Measurements from ENCODE around the gene TMEM35A. TPM values are rescaled to one million over a fixed set of nuclear protein-coding genes. Genes with fewer than 3 reads are reported as not detected.

Gene TMEM35A
- total RNA-seq, 1 experiment from 2014 or later: not detected

- peaks cover 40% of the 10 kb centered on the region for H3K27me3 Mint-ChIP-seq (ENCODE audit: insufficient read depth, unreplicated experiment)
- H3K4me3 Mint-ChIP-seq (ENCODE audit: unreplicated experiment): no peak overlapping the region
- H3K9me3 Mint-ChIP-seq (ENCODE audit: unreplicated experiment): no peaks in the 10 kb centered on the region
- no peak overlapping the region for H3K27ac Mint-ChIP-seq (ENCODE audit: low read depth, unreplicated experiment)
- H3K4me1 Mint-ChIP-seq (ENCODE audit: insufficient read depth, unreplicated experiment): peaks cover under 1% of the 10 kb centered on the region
- ChIA-PET POLR2A (no interaction called here), CTCF (interaction anchor here (0.6 to 0.7 kb wide), 2 partner anchors 8 to 84 kb away, joined by 3 to 5 read pairs; no protein-coding TSS in a partner anchor)
- no peak for TF ChIP-seq CTCF (IDR thresholded peaks at IDR 0.05; ENCODE audit: unreplicated experiment)
- no peaks in the 10 kb centered on the region for H3K36me3 Mint-ChIP-seq (ENCODE audit: insufficient read depth, unreplicated experiment)
- no peak for DNase-seq (ENCODE audit: unreplicated experiment)
- BruUV-seq (replicated peaks): no TSS peak
- intact Hi-C loops (cut with micrococcal nuclease): no loop called here
Measured at GRCh38 chrX:101062176-101062575, 16.5 kb upstream of the TMEM35A start.

GRCh38 chrX:101071582-101071981 lies 7.1 kb upstream of the TMEM35A start:
- H3K4me1 Mint-ChIP-seq (ENCODE audit: insufficient read depth, unreplicated experiment): no peaks in the 10 kb centered on the region
- intact Hi-C loops (cut with micrococcal nuclease): no loop called here
- DNase-seq (ENCODE audit: unreplicated experiment): no peak
- H3K4me3 Mint-ChIP-seq (ENCODE audit: unreplicated experiment): no peak overlapping the region
- no TSS peak for BruUV-seq (replicated peaks)
- POLR2A ChIA-PET: no interaction called here
- TF ChIP-seq CTCF (IDR thresholded peaks at IDR 0.05; ENCODE audit: unreplicated experiment): no peak
- CTCF ChIA-PET: no interaction called here
- H3K9me3 Mint-ChIP-seq (ENCODE audit: unreplicated experiment): no peaks in the 10 kb centered on the region
- no peak overlapping the region for H3K27ac Mint-ChIP-seq (ENCODE audit: low read depth, unreplicated experiment)
- H3K27me3 Mint-ChIP-seq (ENCODE audit: insufficient read depth, unreplicated experiment): peaks cover 14% of the 10 kb centered on the region
- no peaks in the 10 kb centered on the region for H3K36me3 Mint-ChIP-seq (ENCODE audit: insufficient read depth, unreplicated experiment)

- no peaks in the 10 kb centered on the region for H3K36me3 Mint-ChIP-seq (ENCODE audit: insufficient read depth, unreplicated experiment)
- no peaks in the 10 kb centered on the region for H3K4me1 Mint-ChIP-seq (ENCODE audit: insufficient read depth, unreplicated experiment)
- ChIA-PET POLR2A (interaction anchor here (0.7 kb wide), 1 partner anchor 84 kb away, joined by 3 read pairs; no protein-coding TSS in a partner anchor), CTCF (interaction anchor here (0.8 kb wide), 1 partner anchor 244 kb away, joined by 3 read pairs; no protein-coding TSS in a partner anchor)
- H3K27ac Mint-ChIP-seq (ENCODE audit: low read depth, unreplicated experiment): no peak overlapping the region
- no peak for TF ChIP-seq CTCF (IDR thresholded peaks at IDR 0.05; ENCODE audit: unreplicated experiment)
- no TSS peak for BruUV-seq (replicated peaks)
- intact Hi-C loops (cut with micrococcal nuclease): no loop called here
- peaks cover 59% of the 10 kb centered on the region for H3K27me3 Mint-ChIP-seq (ENCODE audit: insufficient read depth, unreplicated experiment)
- no peaks in the 10 kb centered on the region for H3K9me3 Mint-ChIP-seq (ENCODE audit: unreplicated experiment)
- no peak for DNase-seq (ENCODE audit: unreplicated experiment)
- no peak overlapping the region for H3K4me3 Mint-ChIP-seq (ENCODE audit: unreplicated experiment)
Measured at GRCh38 chrX:101079736-101080270, 1.1 kb downstream of the TMEM35A start.

GRCh38 chrX:101080326-101081124 lies 1.8 kb downstream of the TMEM35A start:
- Mint-ChIP-seq H3K9me3 (ENCODE audit: unreplicated experiment) (no peaks in the 10 kb centered on the region), H3K36me3 (ENCODE audit: insufficient read depth, unreplicated experiment) (no peaks in the 10 kb centered on the region), H3K27me3 (ENCODE audit: insufficient read depth, unreplicated experiment) (peaks cover 55% of the 10 kb centered on the region), H3K4me3 (ENCODE audit: unreplicated experiment) (no peak overlapping the region), H3K27ac (ENCODE audit: low read depth, unreplicated experiment) (no peak overlapping the region), H3K4me1 (ENCODE audit: insufficient read depth, unreplicated experiment) (no peaks in the 10 kb centered on the region)
- ChIA-PET POLR2A (interaction anchor here (0.7 kb wide), 1 partner anchor 84 kb away, joined by 3 read pairs; no protein-coding TSS in a partner anchor), CTCF (no interaction called here)
- BruUV-seq (replicated peaks): no TSS peak
- DNase-seq (ENCODE audit: unreplicated experiment): no peak
- intact Hi-C loops (cut with micrococcal nuclease): no loop called here
- no peak for TF ChIP-seq CTCF (IDR thresholded peaks at IDR 0.05; ENCODE audit: unreplicated experiment)
